Activated naive CD8-positive, alpha-beta T cell treated with anti-CD3 and anti-CD28 coated beads for 36 hours (primary cell): ENCODE data around the gene ZBTB17. TPM values are rescaled to one million over a fixed set of nuclear protein-coding genes. Genes with fewer than 3 reads are reported as not detected.

Experiments used
- DNase-seq: peaks from one replicate; pipeline ENCODE4 v3.0.0; 2021
- H3K27ac Mint-ChIP-seq: one replicate; pipeline ENCODE4 v1.8.0; 2022; ENCODE audit warnings: mild to moderate bottlenecking, moderate library complexity, mixed read lengths
- H3K27me3 Mint-ChIP-seq: one replicate; pipeline ENCODE4 v1.8.0; 2022; ENCODE audit warnings: mild to moderate bottlenecking, mixed read lengths
- H3K36me3 Mint-ChIP-seq: one replicate; pipeline ENCODE4 v1.8.0; 2021; ENCODE audit warnings: mild to moderate bottlenecking, mixed read lengths
- H3K4me1 Mint-ChIP-seq: one replicate; pipeline ENCODE4 v1.8.0; 2021; ENCODE audit warnings: mixed read lengths
- H3K4me3 Mint-ChIP-seq: one replicate; pipeline ENCODE4 v1.8.0; 2022; ENCODE audit warnings: mild to moderate bottlenecking, moderate library complexity, mixed read lengths
- H3K9me3 Mint-ChIP-seq: one replicate; pipeline ENCODE4 v1.8.0; 2022; ENCODE audit warnings: mixed read lengths
- total RNA-seq, 2 experiments: library from RNA; stranded (reverse); gene quantifications; one replicate each; pipeline ENCODE4 v1.2.3, GENCODE V29; 2021

The ZBTB17 gene
- total RNA-seq, 2 experiments from 2014 or later = 52.3 to 56.1 TPM

DNA sequence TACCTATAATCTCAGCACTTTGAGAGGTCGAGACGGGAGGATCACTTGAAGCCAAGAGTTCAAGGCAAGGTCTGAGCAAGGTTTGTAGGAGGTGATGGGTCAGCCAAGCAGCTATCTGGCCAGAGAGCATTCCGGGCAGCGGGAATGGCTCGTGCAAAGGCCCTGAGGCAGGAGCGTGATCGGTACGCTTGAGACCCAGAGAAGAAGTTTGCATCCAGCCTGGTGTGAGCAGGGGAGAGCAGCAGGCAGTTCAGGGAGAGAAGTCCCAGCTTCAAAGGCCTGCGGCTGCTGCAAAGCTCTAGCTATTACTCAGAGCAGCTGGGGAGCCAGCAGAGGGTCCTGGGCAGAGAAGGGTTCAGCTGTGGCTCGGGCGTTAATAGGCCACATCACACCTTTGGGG, 23.0 kb upstream of the ZBTB17 start:
- no peak overlapping the region for H3K27ac Mint-ChIP-seq
- H3K9me3 Mint-ChIP-seq = no peaks in the 10 kb centered on the region
- DNase-seq = no peak
- no peaks in the 10 kb centered on the region for H3K27me3 Mint-ChIP-seq
- no peaks in the 10 kb centered on the region for H3K36me3 Mint-ChIP-seq
- no peaks in the 10 kb centered on the region for H3K4me1 Mint-ChIP-seq
- H3K4me3 Mint-ChIP-seq = no peak overlapping the region

DNA sequence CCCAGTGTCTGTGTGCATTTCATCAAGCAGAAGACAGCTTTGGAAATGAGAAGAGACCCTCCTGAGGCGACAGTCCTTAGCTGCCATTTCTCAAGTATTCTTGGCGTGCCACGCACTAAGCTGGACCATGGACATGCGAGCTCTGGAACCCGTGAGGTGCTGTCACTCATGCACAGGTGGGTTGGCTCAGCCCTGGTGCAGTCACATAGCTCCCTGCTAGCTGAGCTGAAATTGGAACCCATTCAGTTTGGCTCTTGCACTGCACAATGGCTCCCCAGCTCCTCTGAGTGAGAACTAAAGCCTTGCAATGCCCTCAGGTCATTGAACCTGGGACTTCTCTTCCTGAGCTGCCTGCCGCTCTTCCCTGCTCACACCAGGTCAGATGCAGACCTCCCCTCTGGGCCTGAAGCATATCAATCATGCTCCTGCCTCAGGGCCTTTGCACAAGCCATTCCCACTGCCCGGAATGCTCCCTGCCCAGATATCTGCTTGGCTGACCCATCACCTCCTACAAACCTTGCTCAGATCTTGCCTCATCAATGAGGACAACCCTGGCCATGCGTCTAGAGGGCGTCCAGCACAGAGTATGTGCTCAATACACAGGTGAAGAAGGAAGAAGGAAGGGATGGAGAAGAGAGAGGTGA, 21.9 kb upstream of the ZBTB17 start:
- no peaks in the 10 kb centered on the region for H3K9me3 Mint-ChIP-seq
- H3K27ac Mint-ChIP-seq = no peak overlapping the region
- no peaks in the 10 kb centered on the region for H3K27me3 Mint-ChIP-seq
- no peaks in the 10 kb centered on the region for H3K36me3 Mint-ChIP-seq
- H3K4me3 Mint-ChIP-seq = no peak overlapping the region
- DNase-seq = no peak
- H3K4me1 Mint-ChIP-seq = no peaks in the 10 kb centered on the region

GRCh38 chr1:15997076-15997585, 21.2 kb upstream of the ZBTB17 start:
- H3K4me3 Mint-ChIP-seq = no peak overlapping the region
- H3K36me3 Mint-ChIP-seq = no peaks in the 10 kb centered on the region
- H3K27ac Mint-ChIP-seq = no peak overlapping the region
- no peaks in the 10 kb centered on the region for H3K9me3 Mint-ChIP-seq
- H3K4me1 Mint-ChIP-seq = no peaks in the 10 kb centered on the region
- H3K27me3 Mint-ChIP-seq = no peaks in the 10 kb centered on the region
- DNase-seq = no peak

- no peak overlapping the region for H3K4me3 Mint-ChIP-seq
- H3K27ac Mint-ChIP-seq = no peak overlapping the region
- no peaks in the 10 kb centered on the region for H3K9me3 Mint-ChIP-seq
- H3K4me1 Mint-ChIP-seq = no peaks in the 10 kb centered on the region
- peak; percentile 55 for DNase-seq
- no peaks in the 10 kb centered on the region for H3K27me3 Mint-ChIP-seq
- no peaks in the 10 kb centered on the region for H3K36me3 Mint-ChIP-seq
Observed at GRCh38 chr1:15994590-15995351, 18.9 kb upstream of the ZBTB17 start.

DNA sequence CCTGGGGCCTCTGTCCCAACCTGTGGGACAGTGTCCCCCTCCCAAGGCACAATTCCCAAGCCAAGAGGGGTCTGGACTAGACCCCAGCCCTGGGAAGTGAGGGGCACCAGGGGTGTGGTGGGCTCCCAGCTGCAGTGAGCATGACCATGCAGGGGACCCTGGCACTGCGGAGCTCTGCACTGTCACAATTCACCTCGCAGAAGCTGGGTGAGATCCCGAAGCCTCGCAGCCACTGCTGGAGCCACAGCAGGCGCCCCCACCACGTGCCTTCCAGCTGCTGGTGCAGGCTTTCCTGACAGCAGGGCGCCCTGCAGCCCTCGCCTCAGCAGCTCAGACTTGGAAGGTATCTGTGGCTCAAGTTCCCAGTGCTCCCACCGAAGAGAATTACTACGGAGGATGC, 18.2 kb upstream of the ZBTB17 start:
- Mint-ChIP-seq H3K27ac (no peak overlapping the region), H3K27me3 (no peaks in the 10 kb centered on the region), H3K9me3 (no peaks in the 10 kb centered on the region), H3K36me3 (no peaks in the 10 kb centered on the region), H3K4me3 (no peak overlapping the region), H3K4me1 (no peaks in the 10 kb centered on the region)
- DNase-seq = no peak

GRCh38 chr1:15993666-15994065, 17.8 kb upstream of the ZBTB17 start:
- no peaks in the 10 kb centered on the region for H3K4me1 Mint-ChIP-seq
- H3K27me3 Mint-ChIP-seq = no peaks in the 10 kb centered on the region
- H3K9me3 Mint-ChIP-seq = no peaks in the 10 kb centered on the region
- no peak overlapping the region for H3K27ac Mint-ChIP-seq
- DNase-seq = no peak
- no peak overlapping the region for H3K4me3 Mint-ChIP-seq
- H3K36me3 Mint-ChIP-seq = no peaks in the 10 kb centered on the region

- H3K27me3 Mint-ChIP-seq = no peaks in the 10 kb centered on the region
- H3K27ac Mint-ChIP-seq = no peak overlapping the region
- H3K9me3 Mint-ChIP-seq = no peaks in the 10 kb centered on the region
- no peak overlapping the region for H3K4me3 Mint-ChIP-seq
- H3K4me1 Mint-ChIP-seq = no peaks in the 10 kb centered on the region
- no peaks in the 10 kb centered on the region for H3K36me3 Mint-ChIP-seq
- DNase-seq = no peak
Observed at GRCh38 chr1:15992582-15993500, 16.9 kb upstream of the ZBTB17 start.

DNA sequence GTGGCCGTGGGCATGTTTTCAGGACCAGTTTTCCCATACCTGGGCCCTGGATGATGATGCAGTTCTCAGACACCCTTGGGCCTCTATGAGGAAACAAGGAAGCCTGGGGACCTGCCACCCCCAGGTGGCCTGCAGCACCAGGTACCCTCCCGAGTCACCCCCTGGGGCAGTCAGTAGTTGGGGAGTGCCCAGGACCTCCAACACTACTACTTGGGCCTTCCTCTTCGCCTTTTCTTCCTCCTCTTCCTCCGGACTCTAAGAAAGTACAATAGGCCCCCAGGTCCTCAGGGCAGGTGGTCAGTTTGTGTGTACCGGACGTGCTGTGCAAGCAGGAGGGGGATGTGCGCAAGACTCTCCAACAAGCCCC, 16.3 kb upstream of the ZBTB17 start:
- Mint-ChIP-seq H3K9me3 (no peaks in the 10 kb centered on the region), H3K27me3 (no peaks in the 10 kb centered on the region), H3K4me3 (no peak overlapping the region), H3K27ac (no peak overlapping the region), H3K4me1 (no peaks in the 10 kb centered on the region), H3K36me3 (no peaks in the 10 kb centered on the region)
- DNase-seq = no peak

DNA sequence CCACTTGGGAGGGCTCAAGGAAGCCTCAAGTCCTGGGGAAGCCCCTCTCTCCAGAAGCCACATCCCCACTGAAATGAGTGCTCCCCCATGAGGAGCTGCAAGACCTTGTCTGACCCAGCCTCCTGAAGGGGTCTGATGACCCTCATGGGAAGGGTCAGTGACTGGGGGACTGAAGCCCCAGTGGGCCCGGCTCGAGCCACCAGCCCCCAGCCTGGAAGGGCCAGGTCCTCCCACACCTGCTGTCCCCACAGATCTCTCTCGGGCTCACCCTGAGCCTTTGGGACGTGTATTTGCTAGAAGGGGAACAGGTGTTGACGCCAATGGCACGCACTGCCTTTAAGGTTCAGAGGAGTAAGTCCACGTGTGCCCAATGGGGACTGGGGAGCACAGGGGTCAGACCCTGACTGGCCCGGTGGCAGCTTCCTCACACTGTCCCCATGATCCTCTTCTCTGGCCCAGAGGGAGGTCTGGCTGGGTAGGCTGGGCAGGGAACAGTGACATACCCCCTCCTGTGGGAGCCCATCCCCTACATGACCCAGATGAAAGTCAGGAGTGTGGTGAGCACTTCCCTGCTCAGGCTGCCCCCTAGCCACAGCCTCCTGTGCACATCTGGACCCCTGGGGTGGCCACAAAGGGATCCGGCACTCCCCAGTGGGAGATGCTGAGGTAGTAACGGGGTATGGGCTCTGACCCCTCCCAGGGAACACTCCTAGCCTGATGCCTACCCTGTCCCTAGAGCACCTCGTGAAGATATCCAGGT, 15.7 kb upstream of the ZBTB17 start:
- no peak overlapping the region for H3K27ac Mint-ChIP-seq
- H3K27me3 Mint-ChIP-seq = no peaks in the 10 kb centered on the region
- no peaks in the 10 kb centered on the region for H3K9me3 Mint-ChIP-seq
- H3K36me3 Mint-ChIP-seq = no peaks in the 10 kb centered on the region
- no peak for DNase-seq
- no peak overlapping the region for H3K4me3 Mint-ChIP-seq
- H3K4me1 Mint-ChIP-seq = no peaks in the 10 kb centered on the region

DNA sequence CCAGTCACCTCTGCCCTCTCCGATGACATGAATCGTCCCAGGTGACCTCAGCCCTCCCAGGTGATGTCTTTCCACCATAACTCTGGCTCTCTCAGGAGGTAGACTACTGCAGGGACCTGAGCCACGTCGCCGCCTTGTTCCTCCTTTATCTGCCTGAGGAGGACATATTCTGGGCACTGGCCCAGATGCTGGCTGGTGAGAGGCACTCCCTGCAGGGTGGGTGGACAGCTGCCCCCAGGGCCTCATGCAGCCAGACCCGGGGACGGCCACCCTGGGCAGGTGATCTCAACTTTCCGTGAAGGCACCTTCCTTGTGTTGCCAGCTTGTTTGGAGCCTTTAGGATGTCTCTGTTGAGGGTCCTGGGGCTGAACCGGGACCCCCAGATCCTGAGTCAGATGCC, 13.9 kb upstream of the ZBTB17 start:
- no peak overlapping the region for H3K27ac Mint-ChIP-seq
- no peaks in the 10 kb centered on the region for H3K9me3 Mint-ChIP-seq
- H3K4me1 Mint-ChIP-seq = peaks cover 5% of the 10 kb centered on the region
- no peak for DNase-seq
- no peak overlapping the region for H3K4me3 Mint-ChIP-seq
- H3K27me3 Mint-ChIP-seq = no peaks in the 10 kb centered on the region
- no peaks in the 10 kb centered on the region for H3K36me3 Mint-ChIP-seq

DNA sequence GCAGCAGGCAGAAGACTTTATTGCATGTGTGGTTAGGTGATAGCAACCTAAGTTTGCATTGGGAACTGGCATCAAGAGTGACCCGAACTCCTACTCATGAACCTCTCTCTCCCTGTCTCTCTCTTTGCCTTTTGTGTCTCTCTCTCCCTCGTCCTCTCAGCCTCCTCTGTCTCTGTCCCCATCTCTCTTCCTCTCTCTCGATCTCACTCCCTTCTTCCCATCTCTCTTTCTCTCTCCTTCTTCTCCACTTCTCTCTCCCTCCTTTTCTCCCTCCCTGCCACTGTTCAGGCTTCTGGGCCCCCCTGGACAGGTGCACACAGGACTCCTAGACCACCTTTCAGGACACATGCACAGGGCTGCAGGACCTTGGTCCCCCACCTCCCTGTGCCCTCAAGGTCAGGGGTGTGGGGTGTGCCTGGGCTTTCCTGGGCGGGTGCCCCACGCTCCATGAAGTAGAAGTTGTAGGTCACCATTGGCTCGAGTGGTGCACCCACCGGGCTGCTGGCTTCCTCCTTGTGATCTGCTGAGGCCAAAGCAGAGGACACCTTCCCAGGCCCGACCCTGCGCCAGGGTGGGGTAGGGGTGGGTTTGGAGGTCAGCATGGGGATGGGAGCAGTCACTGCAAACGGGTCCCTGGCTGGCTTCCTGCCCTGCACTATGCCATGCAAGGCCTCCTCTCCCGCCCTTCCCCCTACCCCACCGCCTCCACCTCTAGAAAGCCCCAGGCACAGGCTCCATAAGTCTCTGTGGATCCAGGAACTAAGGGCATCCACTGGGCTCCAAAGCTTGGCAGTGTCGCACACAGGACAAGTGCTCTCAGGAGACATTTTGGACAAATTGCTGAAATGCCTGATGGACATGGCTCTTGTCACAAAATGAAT, 13.2 kb upstream of the ZBTB17 start:
- Mint-ChIP-seq H3K27ac (no peak overlapping the region), H3K27me3 (no peaks in the 10 kb centered on the region), H3K4me3 (no peak overlapping the region), H3K4me1 (peaks cover 10% of the 10 kb centered on the region), H3K9me3 (no peaks in the 10 kb centered on the region), H3K36me3 (no peaks in the 10 kb centered on the region)
- no peak for DNase-seq

GRCh38 chr1:15985611-15986297, 9.9 kb upstream of the ZBTB17 start:
- peaks cover 9% of the 10 kb centered on the region for H3K9me3 Mint-ChIP-seq
- no peak for DNase-seq

DNA sequence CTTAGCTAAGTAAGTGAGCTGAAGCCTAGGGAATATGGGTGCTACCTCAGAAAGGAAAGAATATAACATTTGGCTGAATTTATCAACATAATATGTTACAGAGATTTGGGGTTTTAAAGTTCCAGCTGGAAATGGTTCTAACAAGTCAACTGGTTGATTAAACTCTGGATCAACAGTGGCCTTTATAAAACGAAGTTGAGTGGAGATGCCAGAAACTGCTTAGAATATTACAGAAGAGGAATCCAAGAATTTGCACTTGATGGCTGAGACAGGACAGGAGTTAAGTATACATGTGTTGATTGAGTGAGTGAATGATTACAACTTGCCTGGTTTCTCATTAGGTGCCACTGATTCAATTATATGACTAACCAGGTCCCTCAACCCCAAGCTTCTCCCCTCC, 7.4 kb upstream of the ZBTB17 start:
- peaks cover 9% of the 10 kb centered on the region for H3K9me3 Mint-ChIP-seq
- no peak overlapping the region for H3K4me3 Mint-ChIP-seq
- peaks cover 21% of the 10 kb centered on the region for H3K4me1 Mint-ChIP-seq
- no peak overlapping the region for H3K27ac Mint-ChIP-seq
- H3K27me3 Mint-ChIP-seq = no peaks in the 10 kb centered on the region
- H3K36me3 Mint-ChIP-seq = no peaks in the 10 kb centered on the region
- no peak for DNase-seq

More at GRCh38 chr1:15985611-15986297, 9.9 kb upstream of the ZBTB17 start:
- no peak overlapping the region for H3K4me3 Mint-ChIP-seq
- H3K27ac Mint-ChIP-seq = no peak overlapping the region
- H3K36me3 Mint-ChIP-seq = no peaks in the 10 kb centered on the region
- peaks cover 21% of the 10 kb centered on the region for H3K4me1 Mint-ChIP-seq
- no peaks in the 10 kb centered on the region for H3K27me3 Mint-ChIP-seq
